K562 (cell line): ENCODE measurements around the gene HBM. TPM values are rescaled to one million over a fixed set of nuclear protein-coding genes. Genes with fewer than 3 reads are reported as not detected.

Experiments used
- DACH1 ChIP-seq: fragments of 450-650 bp; IDR thresholded peaks from 2 replicates; pipeline ENCODE4 v1.6.1; 2018; ENCODE audit not compliant: partially characterized antibody
- HDAC1 ChIP-seq, 2 experiments: fragments of 450-650 bp; IDR thresholded peaks; 2 replicates each; pipeline ENCODE4 v1.6.1; 2016 to 2017; ENCODE audit warnings: inconsistent platforms in 1 of 2, mild to moderate bottlenecking in 1 of 2, moderate library complexity in 1 of 2
- MECOM ChIP-seq: fragments of 250-450 bp; sonication (Bioruptor Pico); IDR thresholded peaks from 2 replicates; pipeline ENCODE4 v1.8.0; 2022; ENCODE audit warnings: inconsistent platforms
- SMAD1 ChIP-seq: fragments of 150-350 bp; IDR thresholded peaks from 2 replicates; pipeline ENCODE4 v1.6.1; 2014; ENCODE audit warnings: low read length, low read depth; ENCODE audit not compliant: partially characterized antibody
- polyA plus RNA-seq, 8 experiments: library from polyadenylated mRNA; depleted of rRNA in 4 of 8; stranded (reverse) in 5 of 8; unstranded in 3 of 8; fragments of >200 nt; fragmentation: Nextera tagmentation in 2 of 8; fragmentation: Illumina TruSeq in 1 of 8; extraction: Ambion mirVana in 2 of 8; extraction: Trizol in 1 of 8; gene quantifications; 2 replicates each; pipeline versions ENCODE4 v1.2.1 to v1.2.3, GENCODE V29; 2011 to 2014; ENCODE audit warnings: inconsistent platforms in 1 of 8, missing spikeins in 1 of 8
- total RNA-seq, 7 experiments: library from RNA; depleted of rRNA in 6 of 7; stranded (reverse); fragments of >200 nt in 6 of 7; fragmentation: Illumina TruSeq in 2 of 7; extraction: Trizol in 2 of 7; gene quantifications; 2 replicates each; pipeline versions ENCODE4 v1.2.1 to v1.2.3, GENCODE V29; 2011 to 2021; ENCODE audit warnings: low replicate concordance in 1 of 7
- TF ChIP-seq, protein P1 (sequence below): sonication (generic); formaldehyde crosslinking; IDR thresholded peaks from 2 replicates; pipeline ENCODE4 v1.8.0; 2022; ENCODE audit warnings: missing genetic modification reagents, mild to moderate bottlenecking, moderate library complexity, borderline replicate concordance
- TF ChIP-seq, protein P2 (sequence below): fragments of 450-650 bp; IDR thresholded peaks from 2 replicates; pipeline ENCODE4 v1.6.1; 2016; ENCODE audit warnings: borderline replicate concordance
- TF ChIP-seq, protein P3 (sequence below): fragments of 250-450 bp; sonication (Bioruptor Pico); IDR thresholded peaks from 2 replicates; pipeline ENCODE4 v1.5.0; 2020; ENCODE audit warnings: mild to moderate bottlenecking, borderline replicate concordance
- TF ChIP-seq, protein P4 (sequence below): fragments of 450-650 bp; IDR thresholded peaks from 2 replicates; pipeline ENCODE4 v1.6.1; 2017; ENCODE audit warnings: antibody characterized with exemption, mild to moderate bottlenecking

The HBM gene
- total and polyA plus RNA-seq, 9 of the 15 experiments (the other 6 are each of a cell fraction or from before 2014, with no cell fraction given) = not detected

DNA sequence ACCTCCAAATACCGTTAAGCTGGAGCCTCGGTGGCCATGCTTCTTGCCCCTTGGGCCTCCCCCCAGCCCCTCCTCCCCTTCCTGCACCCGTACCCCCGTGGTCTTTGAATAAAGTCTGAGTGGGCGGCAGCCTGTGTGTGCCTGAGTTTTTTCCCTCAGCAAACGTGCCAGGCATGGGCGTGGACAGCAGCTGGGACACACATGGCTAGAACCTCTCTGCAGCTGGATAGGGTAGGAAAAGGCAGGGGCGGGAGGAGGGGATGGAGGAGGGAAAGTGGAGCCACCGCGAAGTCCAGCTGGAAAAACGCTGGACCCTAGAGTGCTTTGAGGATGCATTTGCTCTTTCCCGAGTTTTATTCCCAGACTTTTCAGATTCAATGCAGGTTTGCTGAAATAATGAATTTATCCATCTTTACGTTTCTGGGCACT is 11.6 kb downstream of the HBM start (continued):
- TF ChIP-seq MECOM (CRISPR knock-in tag) = no peak
- no peak for TF ChIP-seq SMAD1
- TF ChIP-seq, protein P1, sequence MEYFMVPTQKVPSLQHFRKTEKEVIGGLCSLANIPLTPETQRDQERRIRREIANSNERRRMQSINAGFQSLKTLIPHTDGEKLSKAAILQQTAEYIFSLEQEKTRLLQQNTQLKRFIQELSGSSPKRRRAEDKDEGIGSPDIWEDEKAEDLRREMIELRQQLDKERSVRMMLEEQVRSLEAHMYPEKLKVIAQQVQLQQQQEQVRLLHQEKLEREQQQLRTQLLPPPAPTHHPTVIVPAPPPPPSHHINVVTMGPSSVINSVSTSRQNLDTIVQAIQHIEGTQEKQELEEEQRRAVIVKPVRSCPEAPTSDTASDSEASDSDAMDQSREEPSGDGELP = peak; percentile 81
- TF ChIP-seq HDAC1 (IDR thresholded peaks at IDR 0.05) = peak in 1 of 2 experiments; percentile 78; a peak in 2 of 4 replicates
- TF ChIP-seq, protein P2, sequence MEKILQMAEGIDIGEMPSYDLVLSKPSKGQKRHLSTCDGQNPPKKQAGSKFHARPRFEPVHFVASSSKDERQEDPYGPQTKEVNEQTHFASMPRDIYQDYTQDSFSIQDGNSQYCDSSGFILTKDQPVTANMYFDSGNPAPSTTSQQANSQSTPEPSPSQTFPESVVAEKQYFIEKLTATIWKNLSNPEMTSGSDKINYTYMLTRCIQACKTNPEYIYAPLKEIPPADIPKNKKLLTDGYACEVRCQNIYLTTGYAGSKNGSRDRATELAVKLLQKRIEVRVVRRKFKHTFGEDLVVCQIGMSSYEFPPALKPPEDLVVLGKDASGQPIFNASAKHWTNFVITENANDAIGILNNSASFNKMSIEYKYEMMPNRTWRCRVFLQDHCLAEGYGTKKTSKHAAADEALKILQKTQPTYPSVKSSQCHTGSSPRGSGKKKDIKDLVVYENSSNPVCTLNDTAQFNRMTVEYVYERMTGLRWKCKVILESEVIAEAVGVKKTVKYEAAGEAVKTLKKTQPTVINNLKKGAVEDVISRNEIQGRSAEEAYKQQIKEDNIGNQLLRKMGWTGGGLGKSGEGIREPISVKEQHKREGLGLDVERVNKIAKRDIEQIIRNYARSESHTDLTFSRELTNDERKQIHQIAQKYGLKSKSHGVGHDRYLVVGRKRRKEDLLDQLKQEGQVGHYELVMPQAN = peak; percentile 83
- peak; percentile 64 for TF ChIP-seq DACH1
- TF ChIP-seq, protein P3, sequence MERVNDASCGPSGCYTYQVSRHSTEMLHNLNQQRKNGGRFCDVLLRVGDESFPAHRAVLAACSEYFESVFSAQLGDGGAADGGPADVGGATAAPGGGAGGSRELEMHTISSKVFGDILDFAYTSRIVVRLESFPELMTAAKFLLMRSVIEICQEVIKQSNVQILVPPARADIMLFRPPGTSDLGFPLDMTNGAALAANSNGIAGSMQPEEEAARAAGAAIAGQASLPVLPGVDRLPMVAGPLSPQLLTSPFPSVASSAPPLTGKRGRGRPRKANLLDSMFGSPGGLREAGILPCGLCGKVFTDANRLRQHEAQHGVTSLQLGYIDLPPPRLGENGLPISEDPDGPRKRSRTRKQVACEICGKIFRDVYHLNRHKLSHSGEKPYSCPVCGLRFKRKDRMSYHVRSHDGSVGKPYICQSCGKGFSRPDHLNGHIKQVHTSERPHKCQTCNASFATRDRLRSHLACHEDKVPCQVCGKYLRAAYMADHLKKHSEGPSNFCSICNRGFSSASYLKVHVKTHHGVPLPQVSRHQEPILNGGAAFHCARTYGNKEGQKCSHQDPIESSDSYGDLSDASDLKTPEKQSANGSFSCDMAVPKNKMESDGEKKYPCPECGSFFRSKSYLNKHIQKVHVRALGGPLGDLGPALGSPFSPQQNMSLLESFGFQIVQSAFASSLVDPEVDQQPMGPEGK (CRISPR knock-in tag) = no peak
- TF ChIP-seq, protein P4, sequence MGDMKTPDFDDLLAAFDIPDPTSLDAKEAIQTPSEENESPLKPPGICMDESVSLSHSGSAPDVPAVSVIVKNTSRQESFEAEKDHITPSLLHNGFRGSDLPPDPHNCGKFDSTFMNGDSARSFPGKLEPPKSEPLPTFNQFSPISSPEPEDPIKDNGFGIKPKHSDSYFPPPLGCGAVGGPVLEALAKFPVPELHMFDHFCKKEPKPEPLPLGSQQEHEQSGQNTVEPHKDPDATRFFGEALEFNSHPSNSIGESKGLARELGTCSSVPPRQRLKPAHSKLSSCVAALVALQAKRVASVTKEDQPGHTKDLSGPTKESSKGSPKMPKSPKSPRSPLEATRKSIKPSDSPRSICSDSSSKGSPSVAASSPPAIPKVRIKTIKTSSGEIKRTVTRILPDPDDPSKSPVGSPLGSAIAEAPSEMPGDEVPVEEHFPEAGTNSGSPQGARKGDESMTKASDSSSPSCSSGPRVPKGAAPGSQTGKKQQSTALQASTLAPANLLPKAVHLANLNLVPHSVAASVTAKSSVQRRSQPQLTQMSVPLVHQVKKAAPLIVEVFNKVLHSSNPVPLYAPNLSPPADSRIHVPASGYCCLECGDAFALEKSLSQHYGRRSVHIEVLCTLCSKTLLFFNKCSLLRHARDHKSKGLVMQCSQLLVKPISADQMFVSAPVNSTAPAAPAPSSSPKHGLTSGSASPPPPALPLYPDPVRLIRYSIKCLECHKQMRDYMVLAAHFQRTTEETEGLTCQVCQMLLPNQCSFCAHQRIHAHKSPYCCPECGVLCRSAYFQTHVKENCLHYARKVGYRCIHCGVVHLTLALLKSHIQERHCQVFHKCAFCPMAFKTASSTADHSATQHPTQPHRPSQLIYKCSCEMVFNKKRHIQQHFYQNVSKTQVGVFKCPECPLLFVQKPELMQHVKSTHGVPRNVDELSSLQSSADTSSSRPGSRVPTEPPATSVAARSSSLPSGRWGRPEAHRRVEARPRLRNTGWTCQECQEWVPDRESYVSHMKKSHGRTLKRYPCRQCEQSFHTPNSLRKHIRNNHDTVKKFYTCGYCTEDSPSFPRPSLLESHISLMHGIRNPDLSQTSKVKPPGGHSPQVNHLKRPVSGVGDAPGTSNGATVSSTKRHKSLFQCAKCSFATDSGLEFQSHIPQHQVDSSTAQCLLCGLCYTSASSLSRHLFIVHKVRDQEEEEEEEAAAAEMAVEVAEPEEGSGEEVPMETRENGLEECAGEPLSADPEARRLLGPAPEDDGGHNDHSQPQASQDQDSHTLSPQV = peak; percentile 44; the same call in 1 of the 2 replicates
